GM23248 (cell line): ENCODE measurements around the gene OSBPL6. TPM values are rescaled to one million over a fixed set of nuclear protein-coding genes. Genes with fewer than 3 reads are reported as not detected.
"Not testable (repeated sequence)": the region's sequence is repeated elsewhere in the genome, so short reads cannot be mapped to it uniquely, and the experiment has no call there.

Experiments used
- DNase-seq: peaks from one replicate; pipeline ENCODE4 v3.0.0-alpha.2; 2015
- H2AFZ ChIP-seq: fragments of 200-600 bp; sonication (generic); 2 replicates; pipeline ENCODE4 v1.6.1; 2016; ENCODE audit warnings: antibody characterized with exemption
- H3F3A ChIP-seq: fragments of 200-600 bp; sonication (generic); 2 replicates; pipeline ENCODE4 v1.6.1; 2016; ENCODE audit warnings: mild to moderate bottlenecking, antibody characterized with exemption, mixed run types; ENCODE audit not compliant: insufficient read depth
- H3K27ac ChIP-seq: fragments of 200-600 bp; sonication (generic); 2 replicates; pipeline ENCODE4 v1.5.1; 2016; ENCODE audit warnings: mild to moderate bottlenecking
- H3K27me3 ChIP-seq: fragments of 200-600 bp; sonication (generic); replicated peaks from 2 replicates; pipeline ENCODE4 v1.6.1; 2016; ENCODE audit warnings: mild to moderate bottlenecking; ENCODE audit not compliant: insufficient read depth
- H3K36me3 ChIP-seq: fragments of 200-600 bp; sonication (generic); 2 replicates; pipeline ENCODE4 v1.6.1; 2016; ENCODE audit warnings: low read depth, mild to moderate bottlenecking
- H3K4me1 ChIP-seq: fragments of 200-600 bp; sonication (generic); 2 replicates; pipeline ENCODE4 v1.6.1; 2016; ENCODE audit warnings: mild to moderate bottlenecking; ENCODE audit not compliant: insufficient read depth
- H3K4me2 ChIP-seq: fragments of 200-600 bp; sonication (generic); one replicate; pipeline ENCODE4 v1.6.1; 2016; ENCODE audit warnings: mild to moderate bottlenecking; ENCODE audit not compliant: unreplicated experiment
- H3K4me3 ChIP-seq: fragments of 200-600 bp; sonication (generic); 2 replicates; pipeline ENCODE4 v1.5.1; 2016; ENCODE audit warnings: mild to moderate bottlenecking
- H3K79me2 ChIP-seq: fragments of 200-600 bp; sonication (generic); 2 replicates; pipeline ENCODE4 v1.6.1; 2016; ENCODE audit warnings: mild to moderate bottlenecking; ENCODE audit not compliant: insufficient read depth
- H3K9ac ChIP-seq: fragments of 200-600 bp; sonication (generic); 2 replicates; pipeline ENCODE4 v1.6.1; 2016; ENCODE audit warnings: mild to moderate bottlenecking
- H3K9me2 ChIP-seq: fragments of 200-600 bp; sonication (generic); 2 replicates; pipeline ENCODE4 v1.6.1; 2016; ENCODE audit warnings: mixed run types, mild to moderate bottlenecking, moderate library complexity; ENCODE audit not compliant: insufficient read depth
- H3K9me3 ChIP-seq: fragments of 200-600 bp; sonication (generic); one replicate; pipeline ENCODE4 v1.6.1; 2017; ENCODE audit warnings: low read depth
- H4K20me1 ChIP-seq: fragments of 200-600 bp; sonication (generic); 2 replicates; pipeline ENCODE4 v1.6.0; 2016; ENCODE audit not compliant: insufficient read depth
- EZH2 ChIP-seq: fragments of 200-600 bp; sonication (generic); IDR thresholded peaks from 2 replicates; pipeline ENCODE4 v1.6.1; 2018; ENCODE audit warnings: antibody characterized with exemption, mild to moderate bottlenecking; ENCODE audit not compliant: insufficient read depth, poor library complexity, severe bottlenecking
- EZH2phosphoT487 ChIP-seq: fragments of 200-600 bp; sonication (generic); IDR thresholded peaks from 2 replicates; pipeline ENCODE4 v1.6.1; 2018; ENCODE audit warnings: antibody characterized with exemption, moderate library complexity, mild to moderate bottlenecking, low read depth; ENCODE audit not compliant: insufficient read depth
- WGBS, 2 experiments: methylation state at CpG; one replicate each; pipeline ENCODE4 v1.1.6; 2015 to 2017; ENCODE audit warnings: low lambda C conversion rate in 2 of 2, low coverage in 1 of 2; ENCODE audit errors: missing lambda C conversion rate in 2 of 2; 5-methylcytosine and 5-hydroxymethylcytosine counted together
- in situ Hi-C: fragments of 300-500 bp; cut with MboI; formaldehyde crosslinking; loops from 2 replicates; pipeline ENCODE4 v1.15.0; 2020
- polyA plus RNA-seq: library from polyadenylated mRNA; unstranded; fragments of >200 nt; fragmentation: Nextera tagmentation; extraction: Ambion mirVana; gene quantifications from 2 replicates; pipeline ENCODE4 v1.2.1, GENCODE V29; 2016
- total RNA-seq: library from RNA; depleted of rRNA; stranded (reverse); fragments of >200 nt; shearing (Covaris generic); gene quantifications from 2 replicates; pipeline ENCODE4 v1.2.3, GENCODE V29; 2014; rRNA removed

The OSBPL6 gene
- total RNA-seq (6.3 and 8.9 TPM in 2 replicates), polyA plus RNA-seq (10.6 and 11.8 TPM in 2 replicates)

GRCh38 chr2:178193823-178194599, at the start of gene OSBPL6:
TSS of gene OSBPL6 (plus strand) at chr2:178194512. CDS start at chr2:178306185, 111,673 bp downstream.
- H3K27ac ChIP-seq, result peak within 1 kb of the TSS; percentile 57
- H3K27me3 ChIP-seq, result no peaks in the 10 kb centered on the region
- in situ Hi-C loops, result no loop called here
- no peaks in the 10 kb centered on the region for H3K9me3 ChIP-seq
- H3K4me2 ChIP-seq, result peak within 1 kb of the TSS; percentile 88
- H2AFZ ChIP-seq, result peak within 1 kb of the TSS; percentile 91
- peaks cover 31% of the 10 kb centered on the region for H3K79me2 ChIP-seq
- peak within 1 kb of the TSS; percentile 80 for H3K9ac ChIP-seq
- H3K36me3 ChIP-seq, result no peaks in the 10 kb centered on the region
- H3K9me2 ChIP-seq, result no peaks in the 10 kb centered on the region
- peaks cover 9% of the 10 kb centered on the region for H3K4me1 ChIP-seq
- TF ChIP-seq EZH2phosphoT487 (no peak), EZH2 (no peak)
- peak; percentile 94 for DNase-seq
- H3K4me3 ChIP-seq, result peak within 1 kb of the TSS; percentile 85
- H3F3A ChIP-seq, result peaks cover 15% of the 10 kb centered on the region; the same call in 1 of the 2 replicates
- 1% methylated on average over 45 to 49 of the region's 90 CpGs for WGBS, 2 experiments
- no peaks in the 10 kb centered on the region for H4K20me1 ChIP-seq

GRCh38 chr2:178152033-178152432, 42.3 kb upstream of the OSBPL6 start:
- H2AFZ ChIP-seq, result peak overlapping the region; percentile 53
- no peak overlapping the region for H3K27ac ChIP-seq
- 35 to 36% methylated on average over 3 of the region's 3 CpGs for WGBS, 2 experiments
- no peaks in the 10 kb centered on the region for H3K27me3 ChIP-seq
- H3K79me2 ChIP-seq, result no peaks in the 10 kb centered on the region
- H3K9me2 ChIP-seq, result no peaks in the 10 kb centered on the region
- H3K36me3 ChIP-seq, result no peaks in the 10 kb centered on the region
- H3F3A ChIP-seq, result no peaks in the 10 kb centered on the region
- H3K4me2 ChIP-seq, result no peak overlapping the region
- no peak overlapping the region for H3K4me3 ChIP-seq
- in situ Hi-C loops, result no loop called here
- no peaks in the 10 kb centered on the region for H3K4me1 ChIP-seq
- peak; percentile 13 for DNase-seq
- no peaks in the 10 kb centered on the region for H3K9me3 ChIP-seq
- H3K9ac ChIP-seq, result no peak overlapping the region
- TF ChIP-seq EZH2, result no peak
- no peak for TF ChIP-seq EZH2phosphoT487
- no peaks in the 10 kb centered on the region for H4K20me1 ChIP-seq

- no peak overlapping the region for H3K4me2 ChIP-seq
- H3K79me2 ChIP-seq, result no peaks in the 10 kb centered on the region
- H3F3A ChIP-seq, result no peaks in the 10 kb centered on the region
- H2AFZ ChIP-seq, result peak overlapping the region; percentile 53
- no peak overlapping the region for H3K4me3 ChIP-seq
- H4K20me1 ChIP-seq, result no peaks in the 10 kb centered on the region
- TF ChIP-seq EZH2, result no peak
- TF ChIP-seq EZH2phosphoT487, result no peak
- H3K9me2 ChIP-seq, result no peaks in the 10 kb centered on the region
- 64 to 68% methylated on average over 4 of the region's 4 CpGs for WGBS, 2 experiments
- H3K9ac ChIP-seq, result no peak overlapping the region
- no peaks in the 10 kb centered on the region for H3K9me3 ChIP-seq
- no peaks in the 10 kb centered on the region for H3K36me3 ChIP-seq
- no peak for DNase-seq
- no peak overlapping the region for H3K27ac ChIP-seq
- no peaks in the 10 kb centered on the region for H3K4me1 ChIP-seq
- in situ Hi-C loops, result no loop called here
- no peaks in the 10 kb centered on the region for H3K27me3 ChIP-seq
Observed at GRCh38 chr2:178152542-178152941, 41.8 kb upstream of the OSBPL6 start.

- no peaks in the 10 kb centered on the region for H3K9me3 ChIP-seq
- no peaks in the 10 kb centered on the region for H3K9me2 ChIP-seq
- no peak overlapping the region for H2AFZ ChIP-seq
- H3K27ac ChIP-seq, result no peak overlapping the region
- no peaks in the 10 kb centered on the region for H3K27me3 ChIP-seq
- H3F3A ChIP-seq, result no peaks in the 10 kb centered on the region
- 75 to 85% methylated on average over 1 of the region's 1 CpG for WGBS, 2 experiments
- H3K4me3 ChIP-seq, result no peak overlapping the region
- no peak overlapping the region for H3K4me2 ChIP-seq
- H3K79me2 ChIP-seq, result no peaks in the 10 kb centered on the region
- H3K9ac ChIP-seq, result no peak overlapping the region
- in situ Hi-C loops, result no loop called here
- H3K4me1 ChIP-seq, result no peaks in the 10 kb centered on the region
- no peaks in the 10 kb centered on the region for H3K36me3 ChIP-seq
- no peaks in the 10 kb centered on the region for H4K20me1 ChIP-seq
- DNase-seq, result no peak
- TF ChIP-seq EZH2phosphoT487 (no peak), EZH2 (no peak)
Observed at GRCh38 chr2:178152977-178153376, 41.3 kb upstream of the OSBPL6 start.

- H3K9me2 ChIP-seq, DNase-seq, H3K79me2 ChIP-seq, H3K9me3 ChIP-seq, H4K20me1 ChIP-seq, H3K9ac ChIP-seq, H3K4me1 ChIP-seq, H3K4me2 ChIP-seq, H3K27me3 ChIP-seq, H3F3A ChIP-seq, H3K4me3 ChIP-seq, in situ Hi-C loops, H3K36me3 ChIP-seq, H2AFZ ChIP-seq, H3K27ac ChIP-seq: not testable (repeated sequence)
- 7 to 11% methylated on average over 1 of the region's 1 CpG for WGBS, 2 experiments
Observed at GRCh38 chr2:178153878-178154277, 40.4 kb upstream of the OSBPL6 start.
